SK-N-SH (cell line): ENCODE results near the gene CLIC1.

Experiments
- RAD21 ChIP-seq: IDR thresholded peaks from 2 replicates; pipeline ENCODE4 v1.6.1; 2012; ENCODE audit warnings: mild to moderate bottlenecking, low read length
- RXRA ChIP-seq: IDR thresholded peaks from 2 replicates; pipeline ENCODE4 v1.4.0; 2012; ENCODE audit warnings: low read depth, mild to moderate bottlenecking, borderline replicate concordance
- TEAD4 ChIP-seq: IDR thresholded peaks from 2 replicates; pipeline ENCODE4 v1.4.0; 2012; ENCODE audit warnings: mild to moderate bottlenecking, borderline replicate concordance; ENCODE audit not compliant: insufficient read depth
- TF ChIP-seq, protein P1 (sequence below): IDR thresholded peaks from 2 replicates; pipeline ENCODE4 v1.4.0; 2012; ENCODE audit warnings: low read depth, borderline replicate concordance

DNA sequence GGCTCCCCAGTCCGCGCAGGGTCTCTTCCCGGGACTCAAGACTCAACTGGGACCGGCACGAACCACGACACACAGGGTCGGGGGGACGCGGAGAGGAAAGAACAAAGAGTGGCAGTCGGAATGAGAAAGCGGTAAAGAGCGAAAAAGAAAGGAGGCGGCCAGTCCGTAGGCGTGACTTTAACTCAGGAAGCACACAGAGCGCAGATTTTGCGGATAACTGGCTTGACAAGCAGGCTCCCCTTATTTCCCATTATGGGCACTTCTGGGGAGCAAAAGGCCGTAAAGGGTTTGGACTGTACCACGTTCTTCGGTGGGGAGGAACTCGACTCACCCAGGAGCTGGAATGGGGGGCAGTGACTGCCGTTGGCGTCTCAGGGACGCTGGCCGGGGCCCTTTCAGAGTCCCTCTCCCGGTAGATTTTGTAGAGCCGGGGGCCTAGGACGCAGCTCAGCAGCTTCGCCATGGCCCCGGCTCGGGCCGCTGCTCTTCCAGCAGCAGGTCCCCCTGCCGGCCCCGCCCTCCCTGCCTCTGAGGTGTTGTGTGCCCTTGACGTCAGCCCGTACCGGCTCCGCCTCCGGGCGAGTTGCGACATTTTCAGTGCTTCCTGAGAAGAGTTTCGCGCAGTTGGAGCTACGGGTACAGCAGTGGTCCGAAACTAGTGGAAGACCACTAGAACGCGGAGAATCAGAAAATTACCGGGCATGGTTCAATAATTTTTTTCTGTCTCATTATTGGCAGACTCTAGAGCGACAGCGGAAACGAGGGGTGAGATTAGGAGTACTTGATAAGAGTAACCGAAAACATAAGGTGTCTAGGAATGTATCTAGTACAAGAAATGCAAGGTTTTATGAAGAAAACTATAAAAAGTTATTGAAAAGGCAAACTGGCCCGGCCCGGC is 33.3 kb downstream of the CLIC1 start, which contains the start of gene ABHD16A:
- TF ChIP-seq, protein P1, sequence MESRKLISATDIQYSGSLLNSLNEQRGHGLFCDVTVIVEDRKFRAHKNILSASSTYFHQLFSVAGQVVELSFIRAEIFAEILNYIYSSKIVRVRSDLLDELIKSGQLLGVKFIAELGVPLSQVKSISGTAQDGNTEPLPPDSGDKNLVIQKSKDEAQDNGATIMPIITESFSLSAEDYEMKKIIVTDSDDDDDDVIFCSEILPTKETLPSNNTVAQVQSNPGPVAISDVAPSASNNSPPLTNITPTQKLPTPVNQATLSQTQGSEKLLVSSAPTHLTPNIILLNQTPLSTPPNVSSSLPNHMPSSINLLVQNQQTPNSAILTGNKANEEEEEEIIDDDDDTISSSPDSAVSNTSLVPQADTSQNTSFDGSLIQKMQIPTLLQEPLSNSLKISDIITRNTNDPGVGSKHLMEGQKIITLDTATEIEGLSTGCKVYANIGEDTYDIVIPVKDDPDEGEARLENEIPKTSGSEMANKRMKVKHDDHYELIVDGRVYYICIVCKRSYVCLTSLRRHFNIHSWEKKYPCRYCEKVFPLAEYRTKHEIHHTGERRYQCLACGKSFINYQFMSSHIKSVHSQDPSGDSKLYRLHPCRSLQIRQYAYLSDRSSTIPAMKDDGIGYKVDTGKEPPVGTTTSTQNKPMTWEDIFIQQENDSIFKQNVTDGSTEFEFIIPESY = 0 out of 2 replicates have a peak, but pooled peaks have one; percentile 41
- TF ChIP-seq TEAD4 (no peak), RXRA (no peak), RAD21 (no peak)
